ENCODE results near the gene SETDB1. TPM values are rescaled to one million over a fixed set of nuclear protein-coding genes. Genes with fewer than 3 reads are reported as not detected.

SETDB1 gene
- total RNA-seq, 1 donor: 30.7 TPM

GRCh38 chr1:150960646-150961045 is 34.5 kb downstream of the SETDB1 start:
- H3K4me3 ChIP-seq (ENCODE audit: low read depth, low read length): no peak overlapping the region
- DNase-seq (ENCODE audit: low read depth): no peak
- no peak for TF ChIP-seq CTCF (IDR thresholded peaks at IDR 0.05; ENCODE audit: insufficient read depth, low read length)

DNA sequence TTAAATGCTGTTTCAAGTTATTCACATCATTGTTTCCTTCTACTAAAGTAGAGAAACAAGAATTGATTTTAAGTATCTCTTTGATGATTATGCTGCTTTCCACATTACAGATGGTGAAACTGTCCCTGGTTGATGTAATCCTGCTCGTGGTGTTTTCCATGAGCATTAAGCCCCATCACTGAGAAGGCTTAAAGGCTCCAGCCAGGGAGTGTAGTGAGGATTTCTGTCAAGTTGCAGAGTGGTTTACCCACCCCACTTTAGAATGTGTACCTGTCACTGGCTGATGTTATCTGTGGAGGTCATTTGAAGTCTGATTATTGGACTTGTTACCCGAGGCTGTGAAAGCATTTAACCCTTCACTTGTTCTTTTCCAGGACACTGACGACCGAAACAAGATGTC is 35.6 kb downstream of the SETDB1 start:
- H3K4me3 ChIP-seq (ENCODE audit: low read depth, low read length): no peak overlapping the region
- no peak for DNase-seq (ENCODE audit: low read depth)
- TF ChIP-seq CTCF (IDR thresholded peaks at IDR 0.05; ENCODE audit: insufficient read depth, low read length): no peak

GRCh38 chr1:150963321-150964163 is 37.4 kb downstream of the SETDB1 start:
- TF ChIP-seq CTCF (IDR thresholded peaks at IDR 0.05; ENCODE audit: insufficient read depth, low read length): no peak
- no peak overlapping the region for H3K4me3 ChIP-seq (ENCODE audit: low read depth, low read length)
- DNase-seq (ENCODE audit: low read depth): no peak

DNA sequence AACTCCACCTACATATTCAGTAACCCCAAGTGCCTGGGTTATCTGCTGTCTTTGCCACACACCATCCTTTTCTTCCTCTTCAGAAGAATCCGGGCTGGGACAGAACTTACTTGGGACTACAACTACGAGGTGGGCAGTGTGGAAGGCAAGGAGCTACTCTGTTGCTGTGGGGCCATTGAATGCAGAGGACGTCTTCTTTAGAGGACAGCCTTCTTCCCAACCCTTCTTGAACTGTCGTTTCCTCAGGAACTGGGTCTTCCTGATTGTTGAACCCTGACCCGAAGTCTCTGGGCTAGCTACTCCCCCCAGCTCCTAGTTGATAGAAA is 38.0 kb downstream of the SETDB1 start:
- TF ChIP-seq CTCF (IDR thresholded peaks at IDR 0.05; ENCODE audit: insufficient read depth, low read length): no peak
- DNase-seq (ENCODE audit: low read depth): no peak
- no peak overlapping the region for H3K4me3 ChIP-seq (ENCODE audit: low read depth, low read length)

DNA sequence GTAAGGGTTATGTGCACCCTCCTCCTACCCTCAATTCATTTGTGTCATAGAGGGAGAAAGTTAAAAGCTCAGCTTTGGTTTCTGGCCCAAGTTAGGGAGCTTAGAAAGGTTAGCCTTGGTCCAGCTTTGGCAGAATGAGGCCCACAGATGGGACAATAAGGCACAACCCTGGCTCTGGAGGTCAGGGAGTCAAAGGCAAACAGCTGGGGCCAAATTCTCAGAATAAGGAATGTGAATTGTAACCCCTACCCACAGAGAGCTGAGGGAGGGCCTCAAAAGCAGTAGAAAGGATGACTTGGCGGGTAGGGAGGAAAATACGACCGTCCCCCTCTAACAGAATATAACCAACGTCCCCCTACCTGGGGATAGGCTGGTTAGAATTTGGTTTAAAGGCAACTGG is 39.4 kb downstream of the SETDB1 start:
- no peak for TF ChIP-seq CTCF (IDR thresholded peaks at IDR 0.05; ENCODE audit: insufficient read depth, low read length)
- DNase-seq (ENCODE audit: low read depth): no peak
- H3K4me3 ChIP-seq (ENCODE audit: low read depth, low read length): no peak overlapping the region

DNA sequence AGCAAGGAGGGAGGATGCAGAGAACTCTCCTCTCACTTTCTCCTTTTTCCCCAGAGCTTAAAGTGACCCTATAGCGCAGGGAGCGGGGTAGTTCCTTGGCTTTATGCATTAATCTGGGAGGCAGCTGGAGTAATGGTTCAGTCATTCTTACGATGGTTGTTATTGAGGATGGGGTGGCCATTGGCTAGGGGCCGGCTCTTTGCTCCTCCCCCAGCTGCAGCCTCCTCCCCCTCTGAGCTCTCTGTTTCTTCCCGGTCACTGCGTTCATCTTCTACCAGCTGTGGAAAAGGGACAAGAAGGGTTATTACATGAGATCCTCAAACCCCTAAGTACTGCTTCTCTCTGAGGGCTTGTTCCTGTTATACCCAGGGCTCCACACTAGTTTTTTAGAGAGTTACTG is 39.8 kb downstream of the SETDB1 start:
- TF ChIP-seq CTCF (IDR thresholded peaks at IDR 0.05; ENCODE audit: insufficient read depth, low read length): no peak
- no peak for DNase-seq (ENCODE audit: low read depth)

GRCh38 chr1:150967936-150968335 is 41.8 kb downstream of the SETDB1 start:
- DNase-seq (ENCODE audit: low read depth): no peak
- no peak overlapping the region for H3K4me3 ChIP-seq (ENCODE audit: low read depth, low read length)
- no peak for TF ChIP-seq CTCF (IDR thresholded peaks at IDR 0.05; ENCODE audit: insufficient read depth, low read length)

More for the DNA sequence above, 39.8 kb downstream of the SETDB1 start:
- H3K4me3 ChIP-seq (ENCODE audit: low read depth, low read length): no peak overlapping the region
